ENCODE data around the gene TAS2R30.

TAS2R30 gene

GRCh38 chr12:11162502-11162901 is 28.1 kb upstream of the TAS2R30 start:
- TF ChIP-seq MYC (IDR thresholded peaks at IDR 0.05; ENCODE audit: low read depth, low read length) (no peak), CTCF (IDR thresholded peaks at IDR 0.05; ENCODE audit: low read depth, low read length) (no peak), MAX (IDR thresholded peaks at IDR 0.05; ENCODE audit: low read depth, low read length) (no peak)
- H3K4me3 ChIP-seq (ENCODE audit: low read depth, low read length), result no peak overlapping the region
- no peak for DNase-seq (ENCODE audit: low read depth)

- TF ChIP-seq POLR2A (IDR thresholded peaks at IDR 0.05; ENCODE audit: extremely low read depth, insufficient read length) (no peak), MAX (IDR thresholded peaks at IDR 0.05; ENCODE audit: low read depth, low read length) (no peak), MYC (IDR thresholded peaks at IDR 0.05; ENCODE audit: low read depth, low read length) (no peak), CTCF (IDR thresholded peaks at IDR 0.05; ENCODE audit: low read depth, low read length) (no peak)
- DNase-seq (ENCODE audit: low read depth), result no peak
- H3K4me3 ChIP-seq (ENCODE audit: low read depth, low read length), result no peak overlapping the region
These were observed 24.5 kb upstream of the TAS2R30 start for GRCh38 chr12:11158885-11159444.

- TF ChIP-seq MYC (IDR thresholded peaks at IDR 0.05; ENCODE audit: low read depth, low read length), result no peak
- TF ChIP-seq MAX (IDR thresholded peaks at IDR 0.05; ENCODE audit: low read depth, low read length), result no peak
- TF ChIP-seq CTCF (IDR thresholded peaks at IDR 0.05; ENCODE audit: low read depth, low read length), result no peak
- TF ChIP-seq POLR2A (IDR thresholded peaks at IDR 0.05; ENCODE audit: extremely low read depth, insufficient read length), result no peak
- no peak overlapping the region for H3K4me3 ChIP-seq (ENCODE audit: low read depth, low read length)
- DNase-seq (ENCODE audit: low read depth), result no peak
These were observed 20.0 kb upstream of the TAS2R30 start for GRCh38 chr12:11154400-11154925.

- TF ChIP-seq POLR2A (IDR thresholded peaks at IDR 0.05; ENCODE audit: extremely low read depth, insufficient read length) (no peak), MAX (IDR thresholded peaks at IDR 0.05; ENCODE audit: low read depth, low read length) (no peak), CTCF (IDR thresholded peaks at IDR 0.05; ENCODE audit: low read depth, low read length) (no peak), MYC (IDR thresholded peaks at IDR 0.05; ENCODE audit: low read depth, low read length) (no peak)
- no peak overlapping the region for H3K4me3 ChIP-seq (ENCODE audit: low read depth, low read length)
- no peak for DNase-seq (ENCODE audit: low read depth)
These were observed 18.3 kb upstream of the TAS2R30 start for GRCh38 chr12:11152725-11153124.

- no peak for DNase-seq (ENCODE audit: low read depth)
- no peak overlapping the region for H3K4me3 ChIP-seq (ENCODE audit: low read depth, low read length)
- TF ChIP-seq MYC (IDR thresholded peaks at IDR 0.05; ENCODE audit: low read depth, low read length), result no peak
- TF ChIP-seq CTCF (IDR thresholded peaks at IDR 0.05; ENCODE audit: low read depth, low read length), result no peak
- TF ChIP-seq MAX (IDR thresholded peaks at IDR 0.05; ENCODE audit: low read depth, low read length), result no peak
These were observed 16.4 kb upstream of the TAS2R30 start for GRCh38 chr12:11150832-11151231.

All from NB4 (cell line).